ENCODE results near the gene NXPH4.

- TF ChIP-seq YY1 (IDR thresholded peaks at IDR 0.05; ENCODE audit: low read depth) (no peak), RAD21 (IDR thresholded peaks at IDR 0.05; ENCODE audit: low read depth) (no peak), EP300 (IDR thresholded peaks at IDR 0.05; ENCODE audit: borderline replicate concordance) (no peak), MAX (IDR thresholded peaks at IDR 0.05) (no peak), TEAD4 (IDR thresholded peaks at IDR 0.05) (no peak), NFIC (IDR thresholded peaks at IDR 0.05) (no peak), USF1 (IDR thresholded peaks at IDR 0.05) (no peak), TCF12 (IDR thresholded peaks at IDR 0.05; ENCODE audit: low read depth) (no peak), CEBPB (IDR thresholded peaks at IDR 0.05) (no peak), CREB1 (IDR thresholded peaks at IDR 0.05; ENCODE audit: low read depth) (no peak)
Measured at GRCh38 chr12:57196439-57196838, 20.2 kb upstream of the NXPH4 start.
